GM18526 (cell line): Measurements from ENCODE around the gene PFDN5.

Experiments
- POLR2A ChIP-seq: IDR thresholded peaks from 3 replicates; pipeline ENCODE4 v1.6.1; 2011; ENCODE audit not compliant: insufficient read length; ENCODE audit errors: extremely low read depth

Gene PFDN5

DNA sequence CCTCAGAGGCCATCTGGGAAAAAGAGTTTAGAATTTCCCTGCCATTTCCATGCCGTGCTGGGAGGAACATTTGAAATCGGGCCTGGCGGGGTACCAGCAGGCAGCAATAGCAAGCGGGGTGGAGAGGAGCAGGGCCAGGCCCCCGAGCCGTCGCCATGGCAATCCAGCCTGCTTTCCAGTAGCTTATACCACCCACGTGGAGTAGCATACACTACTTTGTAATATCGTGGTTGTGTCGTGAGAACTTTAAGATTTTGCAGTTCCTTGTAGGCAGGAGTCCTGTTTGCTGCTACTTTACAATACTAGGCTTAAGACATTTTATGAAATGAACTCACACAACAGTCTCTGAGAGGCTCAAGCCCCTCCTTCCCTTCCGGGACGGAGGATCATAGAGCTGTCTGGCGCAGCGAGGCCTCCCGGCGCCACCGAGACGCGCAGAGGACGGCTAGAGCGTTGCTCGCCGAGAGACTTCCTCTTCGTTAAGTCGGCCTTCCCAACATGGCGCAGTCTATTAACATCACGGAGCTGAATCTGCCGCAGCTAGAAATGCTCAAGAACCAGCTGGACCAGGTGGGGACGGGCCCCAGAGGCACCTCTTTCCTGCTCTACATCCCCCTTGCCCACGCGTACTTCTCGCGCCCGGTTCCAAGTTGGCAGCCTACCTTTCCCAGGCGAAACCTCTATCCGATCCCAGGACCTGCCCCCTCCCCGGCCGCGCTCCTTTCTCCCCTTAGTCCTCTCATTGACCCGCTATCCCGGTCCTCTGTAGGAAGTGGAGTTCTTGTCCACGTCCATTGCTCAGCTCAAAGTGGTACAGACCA, at the start of gene PFDN5:
Gene PFDN5, plus strand, starts transcription at position 473 of the 821 bp plus-strand sequence. Its CDS starts 26 bp downstream, at position 499.
- TF ChIP-seq POLR2A, result peak; percentile 82

DNA sequence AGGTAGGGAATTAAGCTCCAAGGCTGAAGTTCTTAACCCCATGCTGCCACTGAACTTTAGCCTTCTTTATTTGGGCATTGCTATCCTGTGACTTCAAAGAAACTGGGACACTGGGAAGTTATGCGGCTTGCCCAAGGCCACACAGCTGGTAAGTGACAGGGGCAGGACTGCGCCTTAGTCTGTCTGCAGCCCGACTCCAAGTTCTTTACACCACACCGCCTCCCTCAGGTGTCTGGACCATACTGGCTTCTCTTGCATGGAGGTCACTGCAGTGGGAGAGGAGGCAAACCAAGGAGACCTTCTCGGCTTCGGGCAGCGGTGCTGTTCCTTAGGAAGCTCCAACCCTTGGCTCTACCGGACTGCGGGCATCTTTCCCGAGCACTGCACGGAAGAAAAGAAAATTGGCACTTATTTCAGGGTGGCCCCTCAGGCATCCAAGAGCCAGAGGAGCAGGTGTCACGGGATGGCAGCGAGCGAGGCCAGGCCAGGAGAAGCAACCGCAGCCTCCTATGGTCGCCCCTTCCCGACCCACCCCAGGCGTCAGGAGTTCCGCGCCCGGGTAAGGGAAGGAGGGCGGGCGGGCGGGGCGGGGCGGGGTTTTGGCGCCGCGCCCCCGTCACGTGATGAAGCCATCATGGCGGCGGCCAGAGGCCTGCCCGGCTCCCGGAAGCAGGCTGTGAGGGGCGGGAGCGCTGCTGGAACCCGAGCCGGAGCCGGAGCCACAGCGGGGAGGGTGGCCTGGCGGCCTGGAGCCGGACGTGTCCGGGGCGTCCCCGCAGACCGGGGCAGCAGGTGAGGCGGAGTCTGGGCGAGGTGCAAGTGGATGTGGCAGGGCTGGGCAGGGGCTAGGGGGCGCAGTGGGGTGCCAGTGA, 43.6 kb upstream of the PFDN5 start:
- peak; percentile 61 for TF ChIP-seq POLR2A

DNA sequence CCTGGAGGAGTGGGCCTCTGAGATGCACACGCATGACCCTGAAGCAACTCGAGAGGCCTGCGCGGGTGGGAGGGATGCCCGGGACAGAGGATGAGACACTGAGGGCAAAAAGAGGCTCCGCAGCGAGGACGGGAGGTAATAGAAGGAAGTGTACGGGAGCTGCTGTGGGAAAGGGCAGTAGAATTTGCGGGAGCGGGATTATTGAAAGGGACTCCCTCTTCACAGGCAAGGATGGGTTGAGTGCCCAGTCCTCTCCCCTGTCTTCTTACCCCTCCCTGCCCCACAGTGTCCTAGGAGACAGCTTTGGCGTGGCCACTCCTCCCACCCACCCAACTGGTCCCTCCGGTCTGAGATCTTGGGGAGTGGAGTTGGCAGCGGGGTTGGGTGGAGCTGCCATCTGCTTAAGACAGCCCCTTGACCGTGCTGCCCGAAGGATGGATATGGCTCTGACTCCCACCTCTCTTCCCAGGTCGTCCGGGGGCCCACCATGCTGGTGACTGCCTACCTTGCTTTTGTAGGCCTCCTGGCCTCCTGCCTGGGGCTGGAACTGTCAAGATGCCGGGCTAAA, 42.9 kb upstream of the PFDN5 start:
- TF ChIP-seq POLR2A, result no peak

DNA sequence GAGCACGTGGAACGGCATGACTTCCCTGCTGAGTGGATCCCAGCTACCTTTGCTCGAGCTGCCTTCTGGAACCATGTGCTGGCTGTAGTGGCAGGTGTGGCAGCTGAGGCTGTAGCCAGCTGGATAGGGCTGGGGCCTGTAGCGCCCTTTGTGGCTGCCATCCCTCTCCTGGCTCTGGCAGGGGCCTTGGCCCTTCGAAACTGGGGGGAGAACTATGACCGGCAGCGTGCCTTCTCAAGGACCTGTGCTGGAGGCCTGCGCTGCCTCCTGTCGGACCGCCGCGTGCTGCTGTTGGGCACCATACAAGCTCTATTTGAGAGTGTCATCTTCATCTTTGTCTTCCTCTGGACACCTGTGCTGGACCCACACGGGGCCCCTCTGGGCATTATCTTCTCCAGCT, 42.0 kb upstream of the PFDN5 start:
- no peak for TF ChIP-seq POLR2A

DNA sequence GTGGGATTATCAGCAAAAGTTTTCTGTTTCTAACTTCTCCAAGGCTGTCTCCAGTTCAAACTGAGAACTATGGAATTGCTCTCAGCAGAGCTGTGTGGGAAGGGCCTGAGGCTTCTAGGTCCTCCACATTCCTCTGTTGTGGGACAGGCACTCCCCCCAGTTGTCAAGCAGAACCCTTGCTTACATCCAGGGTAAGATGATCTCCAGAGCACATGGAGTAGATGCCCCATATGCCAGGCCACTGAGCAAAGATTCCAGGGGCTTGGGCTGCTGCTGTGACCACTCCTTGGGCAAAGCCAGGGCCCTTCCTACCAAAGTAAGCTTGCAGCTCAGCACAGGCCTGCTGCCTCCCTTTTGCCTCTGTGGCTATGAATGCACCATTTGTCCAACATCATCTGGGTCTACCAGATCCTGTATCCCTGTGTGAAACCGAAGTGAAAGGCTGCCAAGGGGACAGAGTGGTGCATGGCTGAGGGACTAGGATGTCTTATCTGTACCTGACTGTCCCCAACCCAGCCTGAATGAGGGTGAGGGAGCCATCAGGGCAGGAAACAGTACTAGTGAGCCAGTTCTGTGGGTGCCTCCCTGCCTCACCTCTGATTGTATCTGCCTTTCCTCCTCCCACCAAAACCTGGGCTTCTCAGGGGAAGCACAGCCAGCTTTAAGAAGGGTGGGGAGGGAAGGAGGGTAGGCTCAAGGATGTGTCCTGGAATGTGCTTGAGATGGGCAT, 40.4 kb upstream of the PFDN5 start:
- no peak for TF ChIP-seq POLR2A

DNA sequence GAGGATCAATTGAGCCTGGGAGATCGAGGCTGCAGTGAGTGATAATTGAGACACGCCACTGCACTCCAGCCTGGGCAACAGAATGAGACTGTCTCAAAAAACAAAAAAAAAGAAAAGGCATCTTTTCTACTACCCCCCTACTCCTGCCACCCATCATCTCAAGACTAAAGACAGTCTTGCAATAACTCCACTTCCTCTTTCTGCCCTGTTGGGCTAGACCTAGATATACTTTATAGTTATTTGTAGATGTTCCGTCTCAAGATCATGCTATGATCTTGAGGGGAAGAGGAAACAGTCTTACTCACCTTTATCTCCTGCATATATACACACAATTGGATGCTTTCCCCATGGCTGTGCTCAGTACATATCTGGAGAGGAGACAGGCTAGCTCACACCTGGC, 39.3 kb upstream of the PFDN5 start:
- TF ChIP-seq POLR2A, result no peak

DNA sequence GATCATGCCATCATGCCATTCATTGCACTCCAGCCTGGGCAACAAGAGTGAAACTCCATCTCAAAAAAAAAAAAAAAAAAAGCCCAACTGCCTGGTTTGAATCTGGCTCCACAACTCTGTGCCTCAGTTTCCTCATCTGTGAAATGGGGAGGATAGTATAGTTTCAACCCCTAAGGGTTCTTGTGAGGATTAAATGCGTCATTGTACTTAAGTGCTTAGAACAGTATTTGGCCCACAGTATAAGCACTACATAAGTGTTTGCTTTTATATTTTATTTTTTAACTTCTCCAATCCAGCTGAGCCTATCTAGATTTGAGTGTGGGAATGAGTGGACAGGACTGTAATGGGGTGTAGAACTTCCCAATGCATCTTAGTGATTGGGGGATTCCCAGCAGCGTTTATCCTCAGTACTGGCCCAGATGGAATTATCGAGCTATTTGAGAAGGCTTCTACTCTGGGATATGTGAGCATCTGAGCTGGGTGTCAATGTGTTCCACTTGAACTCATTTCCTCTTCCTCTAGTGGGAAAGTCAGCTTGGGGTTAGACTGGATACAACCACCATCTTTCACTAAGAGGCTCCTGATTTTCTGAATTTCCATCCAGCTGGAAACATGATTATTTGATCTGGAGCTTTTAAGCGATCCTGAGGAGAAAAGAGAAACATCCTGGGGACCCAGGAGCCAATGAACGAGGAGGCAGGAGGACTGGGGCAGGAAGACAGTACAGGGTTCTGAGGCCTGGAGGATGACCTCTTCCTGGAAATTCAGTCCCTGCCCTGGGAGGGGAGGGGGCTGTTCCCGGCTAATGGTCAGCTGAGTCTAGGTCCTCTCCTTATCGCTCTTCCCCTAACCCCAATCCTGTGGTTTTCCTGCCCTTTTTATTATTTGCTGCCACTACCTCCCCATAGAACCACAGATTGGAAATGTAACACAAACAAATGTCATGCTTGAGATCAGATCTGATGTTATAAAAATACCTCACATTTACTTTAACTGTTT, 36.5 kb upstream of the PFDN5 start:
- no peak for TF ChIP-seq POLR2A

DNA sequence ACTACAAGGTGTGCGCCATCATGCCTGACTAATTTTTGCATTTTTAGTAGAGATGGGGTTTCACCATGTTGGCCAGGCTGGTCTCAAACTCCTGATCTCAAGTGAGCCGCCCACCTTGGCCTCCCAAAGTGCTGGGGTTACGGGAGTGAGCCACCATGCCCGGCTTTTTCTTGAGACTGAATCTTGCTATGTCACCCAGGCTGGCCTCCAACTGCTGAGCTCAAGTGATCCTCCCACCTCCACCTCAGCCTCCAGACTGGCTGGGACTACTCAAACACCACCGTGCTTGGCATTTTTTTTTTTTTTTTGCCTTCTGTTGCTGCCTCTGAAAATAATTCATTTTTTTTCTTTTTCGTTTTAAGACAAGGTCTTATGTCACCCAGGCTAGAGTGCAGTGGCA, 35.5 kb upstream of the PFDN5 start:
- TF ChIP-seq POLR2A, result no peak

DNA sequence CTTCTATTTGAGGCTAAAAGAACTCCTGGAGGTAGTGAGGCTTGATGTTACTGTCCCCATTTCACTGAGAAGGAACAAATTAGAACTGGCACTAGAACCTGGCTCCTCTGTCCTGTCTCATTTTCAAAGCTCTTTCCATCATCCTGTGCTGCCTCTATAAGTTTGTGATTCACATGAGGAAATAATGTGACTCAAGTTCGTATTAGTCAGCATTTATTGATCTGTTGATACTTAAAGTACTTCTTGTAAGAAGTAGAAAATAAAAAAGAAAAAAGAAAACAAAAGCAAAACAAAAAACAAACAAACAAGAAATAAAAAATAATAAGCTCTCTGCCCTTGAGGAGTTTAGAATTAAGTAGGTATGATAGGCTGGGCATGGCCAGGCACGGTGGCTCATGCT, 29.6 kb upstream of the PFDN5 start:
- no peak for TF ChIP-seq POLR2A

DNA sequence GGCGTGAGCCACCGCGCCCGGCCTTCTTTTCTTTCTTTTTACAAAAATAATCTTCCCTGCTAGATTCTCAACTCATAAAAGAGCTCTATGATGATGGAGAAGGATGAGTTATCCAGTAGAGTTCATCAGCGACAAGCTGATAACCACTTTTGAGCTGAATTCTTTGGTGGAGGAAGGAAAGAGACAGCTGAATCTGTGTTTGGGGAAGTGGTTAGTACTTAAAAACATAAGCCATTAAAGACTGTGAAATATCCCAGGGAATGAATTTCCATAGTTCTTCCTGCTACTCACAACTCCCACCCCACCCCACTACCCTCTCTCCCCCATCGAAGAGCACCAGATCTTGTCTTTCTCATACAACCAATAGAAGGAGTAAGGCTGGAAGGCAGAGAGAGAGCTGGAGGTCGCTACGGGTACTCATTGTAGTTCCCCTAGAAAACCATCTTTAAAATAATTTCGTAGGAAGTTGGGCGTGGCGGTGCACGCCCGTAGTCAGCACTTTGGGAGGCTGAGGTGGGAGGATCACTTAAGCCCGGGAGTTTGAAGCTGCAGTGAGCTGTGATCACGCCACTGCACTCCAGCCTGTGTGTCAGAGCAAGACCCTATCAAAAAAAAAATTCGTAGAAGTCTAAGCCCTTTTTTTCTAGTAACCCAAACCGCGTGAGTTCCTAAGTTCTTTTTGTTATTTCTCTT, 27.9 kb upstream of the PFDN5 start:
- no peak for TF ChIP-seq POLR2A

DNA sequence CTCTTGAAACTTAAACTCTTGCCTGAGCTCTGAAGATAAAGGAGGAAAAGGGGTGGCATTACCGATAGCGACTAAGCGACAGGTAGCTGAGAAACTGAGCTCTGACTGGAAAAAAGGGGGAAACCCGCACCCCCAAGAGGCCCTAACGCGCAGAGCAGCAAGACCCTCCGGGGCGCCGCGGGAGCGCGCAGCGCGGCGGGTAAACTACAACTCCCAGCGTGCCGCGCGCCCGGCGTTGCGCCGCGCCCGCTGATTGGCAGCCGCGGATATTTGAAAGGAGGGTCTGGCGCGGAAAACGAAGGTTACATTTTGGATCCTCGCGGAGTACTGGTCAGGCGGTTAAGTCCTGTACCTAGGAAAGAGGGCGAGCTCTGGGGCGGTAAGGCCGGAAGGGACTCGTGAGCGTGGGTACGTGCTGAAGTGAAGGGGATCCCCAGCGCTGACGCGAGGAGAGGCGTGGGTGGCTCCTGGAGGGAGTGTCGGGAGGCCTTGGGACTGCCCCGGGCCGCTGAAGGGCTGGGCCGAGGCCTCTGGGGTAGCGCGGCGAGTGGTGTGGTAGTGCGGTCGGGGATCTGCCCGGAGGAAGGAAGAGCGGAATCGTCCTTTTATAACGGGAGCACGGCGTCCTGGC, 27.2 kb upstream of the PFDN5 start, which contains the start of gene ESPL1:
Gene ESPL1, plus strand, starts transcription at position 301 of the 631 bp plus-strand sequence. CDS start 468 bp downstream, outside the sequence.
- TF ChIP-seq POLR2A, result peak; percentile 44

DNA sequence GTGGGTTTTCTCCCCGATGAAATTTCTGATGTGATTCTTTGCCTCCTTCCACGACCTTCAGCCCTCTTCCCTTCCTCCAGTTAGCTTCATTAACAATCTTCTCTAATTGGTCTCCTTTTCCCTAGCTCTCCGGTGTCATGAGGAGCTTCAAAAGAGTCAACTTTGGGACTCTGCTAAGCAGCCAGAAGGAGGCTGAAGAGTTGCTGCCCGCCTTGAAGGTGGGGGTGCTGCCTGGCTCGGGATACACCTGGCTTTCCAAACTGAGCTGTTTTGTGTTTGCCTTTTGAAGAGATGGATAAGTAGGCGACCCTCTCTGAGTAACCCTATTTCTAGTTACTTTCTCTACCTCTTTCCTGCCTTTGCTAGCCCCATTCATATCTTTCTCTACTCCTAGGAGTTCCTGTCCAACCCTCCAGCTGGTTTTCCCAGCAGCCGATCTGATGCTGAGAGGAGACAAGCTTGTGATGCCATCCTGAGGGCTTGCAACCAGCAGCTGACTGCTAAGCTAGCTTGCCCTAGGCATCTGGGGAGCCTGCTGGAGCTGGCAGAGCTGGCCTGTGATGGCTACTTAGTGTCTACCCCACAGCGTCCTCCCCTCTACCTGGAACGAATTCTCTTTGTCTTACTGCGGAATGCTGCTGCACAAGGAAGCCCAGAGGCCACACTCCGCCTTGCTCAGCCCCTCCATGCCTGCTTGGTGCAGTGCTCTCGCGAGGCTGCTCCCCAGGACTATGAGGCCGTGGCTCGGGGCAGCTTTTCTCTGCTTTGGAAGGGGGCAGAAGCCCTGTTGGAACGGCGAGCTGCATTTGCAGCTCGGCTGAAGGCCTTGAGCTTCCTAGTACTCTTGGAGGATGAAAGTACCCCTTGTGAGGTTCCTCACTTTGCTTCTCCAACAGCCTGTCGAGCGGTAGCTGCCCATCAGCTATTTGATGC, 26.4 kb upstream of the PFDN5 start:
- no peak for TF ChIP-seq POLR2A
